Measurements from ENCODE around the gene PCSK5. TPM values are rescaled to one million over a fixed set of nuclear protein-coding genes. Genes with fewer than 3 reads are reported as not detected.
A peak's percentile ranks its signal among the peaks of the same experiment; 100 is the strongest.

Gene PCSK5
- total RNA-seq, 8 experiments from 2014 or later, result 1.8 to 21.4 (median 4.9) TPM

GRCh38 chr9:76341616-76342015 lies 451.1 kb downstream of the PCSK5 start:
- Histone ChIP-seq H3K4me1 (replicated peaks in 1 of 2) (no peaks in the 10 kb centered on the region), H3K27ac (no peak overlapping the region), H3K4me3 (no peak overlapping the region)
- 0 to 100% (median 100%) methylated on average over 1 of the region's 1 CpG; no CpG with 5 or more reads in 4 of the 10 experiments for WGBS, 10 experiments
- ATAC-seq (replicated peaks in 6 of 8), result no peak
- in situ Hi-C loops (cut with MboI; ENCODE audit: low pct_unique_long_range_greater_than_20kb in 2 of 9, low sequenced_read_pairs in 9 of 9, unreplicated experiment in 9 of 9), result no loop called here

- ATAC-seq (replicated peaks in 6 of 8), result no peak
- no peak overlapping the region for H3K27ac ChIP-seq
- WGBS, 10 experiments, result 0 to 83% (median 50%) methylated on average over 1 of the region's 1 CpG; no CpG with 5 or more reads in 2 of the 10 experiments
- in situ Hi-C loops (cut with MboI; ENCODE audit: low pct_unique_long_range_greater_than_20kb in 2 of 9, low sequenced_read_pairs in 9 of 9, unreplicated experiment in 9 of 9), result no loop called here
- no peaks in the 10 kb centered on the region for H3K4me1 ChIP-seq (replicated peaks in 1 of 2)
- no peak overlapping the region for H3K4me3 ChIP-seq
Observed at GRCh38 chr9:76342201-76342600, 451.7 kb downstream of the PCSK5 start.

GRCh38 chr9:76342858-76343257 lies 452.4 kb downstream of the PCSK5 start:
- H3K4me3 ChIP-seq, result no peak overlapping the region
- no peaks in the 10 kb centered on the region for H3K4me1 ChIP-seq (replicated peaks in 1 of 2)
- H3K27ac ChIP-seq, result no peak overlapping the region
- in situ Hi-C loops (cut with MboI; ENCODE audit: low pct_unique_long_range_greater_than_20kb in 2 of 9, low sequenced_read_pairs in 9 of 9, unreplicated experiment in 9 of 9), result no loop called here
- no peak for ATAC-seq (replicated peaks in 6 of 8)
- 40 to 90% (median 80%) methylated on average over 1 to 2 of the region's 2 CpGs; no CpG with 5 or more reads in 5 of the 10 experiments for WGBS, 10 experiments

- H3K4me1 ChIP-seq (replicated peaks in 1 of 2), result no peaks in the 10 kb centered on the region
- in situ Hi-C loops (cut with MboI; ENCODE audit: low pct_unique_long_range_greater_than_20kb in 2 of 9, low sequenced_read_pairs in 9 of 9, unreplicated experiment in 9 of 9), result no loop called here
- ATAC-seq (replicated peaks in 6 of 8), result no peak
Observed at GRCh38 chr9:76349865-76350264, 459.4 kb downstream of the PCSK5 start.

GRCh38 chr9:76351006-76351405 lies 460.5 kb downstream of the PCSK5 start:
- no peak overlapping the region for H3K4me3 ChIP-seq
- in situ Hi-C loops (cut with MboI; ENCODE audit: low pct_unique_long_range_greater_than_20kb in 2 of 9, low sequenced_read_pairs in 9 of 9, unreplicated experiment in 9 of 9), result no loop called here
- 0 to 74% (median 35%) methylated on average over 1 to 3 of the region's 3 CpGs; no CpG with 5 or more reads in 3 of the 10 experiments for WGBS, 10 experiments
- no peak for ATAC-seq (replicated peaks in 6 of 8)
- H3K27ac ChIP-seq, result no peak overlapping the region
- H3K4me1 ChIP-seq (replicated peaks in 1 of 2), result peaks cover 0 to 2% of the 10 kb centered on the region in 2 donors

More at GRCh38 chr9:76349865-76350264, 459.4 kb downstream of the PCSK5 start:
- 0 to 60% (median 34%) methylated on average over 1 of the region's 1 CpG; no CpG with 5 or more reads in 4 of the 10 experiments for WGBS, 10 experiments
- Histone ChIP-seq H3K4me3 (no peak overlapping the region), H3K27ac (no peak overlapping the region)

GRCh38 chr9:76352026-76352620 lies 461.6 kb downstream of the PCSK5 start:
- H3K4me3 ChIP-seq, result no peak overlapping the region
- ATAC-seq (replicated peaks in 6 of 8), result no peak
- no peak overlapping the region for H3K27ac ChIP-seq
- 0 to 86% (median 73%) methylated on average over 1 to 4 of the region's 4 CpGs; no CpG with 5 or more reads in 2 of the 10 experiments for WGBS, 10 experiments
- peaks cover 0 to 7% of the 10 kb centered on the region in 2 donors for H3K4me1 ChIP-seq (replicated peaks in 1 of 2)
- in situ Hi-C loops (cut with MboI; ENCODE audit: low pct_unique_long_range_greater_than_20kb in 2 of 9, low sequenced_read_pairs in 9 of 9, unreplicated experiment in 9 of 9), result no loop called here

GRCh38 chr9:76353280-76353679 lies 462.8 kb downstream of the PCSK5 start:
- ATAC-seq (replicated peaks in 6 of 8), result peak in 1 of 8 experiments; percentile 44
- Histone ChIP-seq H3K4me3 (no peak overlapping the region), H3K4me1 (replicated peaks in 1 of 2) (peaks cover 0 to 7% of the 10 kb centered on the region in 2 donors), H3K27ac (no peak overlapping the region)
- 19 to 83% (median 54%) methylated on average over 1 to 5 of the region's 5 CpGs; no CpG with 5 or more reads in 2 of the 10 experiments for WGBS, 10 experiments
- in situ Hi-C loops (cut with MboI; ENCODE audit: low pct_unique_long_range_greater_than_20kb in 2 of 9, low sequenced_read_pairs in 9 of 9, unreplicated experiment in 9 of 9), result no loop called here

- Histone ChIP-seq H3K4me3 (no peak overlapping the region), H3K27ac (no peak overlapping the region), H3K4me1 (replicated peaks in 1 of 2) (peaks cover 0 to 7% of the 10 kb centered on the region in 2 donors)
- in situ Hi-C loops (cut with MboI; ENCODE audit: low pct_unique_long_range_greater_than_20kb in 2 of 9, low sequenced_read_pairs in 9 of 9, unreplicated experiment in 9 of 9), result no loop called here
- WGBS, 10 experiments, result 20 to 100% (median 93%) methylated on average over 2 to 3 of the region's 3 CpGs; no CpG with 5 or more reads in 6 of the 10 experiments
- ATAC-seq (replicated peaks in 6 of 8), result no peak
Observed at GRCh38 chr9:76354221-76354620, 463.7 kb downstream of the PCSK5 start.

GRCh38 chr9:76355886-76356285 lies 465.4 kb downstream of the PCSK5 start:
- H3K4me1 ChIP-seq (replicated peaks in 1 of 2), result peaks cover 0 to 7% of the 10 kb centered on the region in 2 donors
- no peak overlapping the region for H3K27ac ChIP-seq
- H3K4me3 ChIP-seq, result no peak overlapping the region
- 28 to 84% (median 65%) methylated on average over 2 to 6 of the region's 6 CpGs; no CpG with 5 or more reads in 5 of the 10 experiments for WGBS, 10 experiments
- ATAC-seq (replicated peaks in 6 of 8), result no peak
- in situ Hi-C loops (cut with MboI; ENCODE audit: low pct_unique_long_range_greater_than_20kb in 2 of 9, low sequenced_read_pairs in 9 of 9, unreplicated experiment in 9 of 9), result no loop called here

- in situ Hi-C loops (cut with MboI; ENCODE audit: low pct_unique_long_range_greater_than_20kb in 2 of 9, low sequenced_read_pairs in 9 of 9, unreplicated experiment in 9 of 9), result no loop called here
- no peak overlapping the region for H3K27ac ChIP-seq
- peaks cover 0 to 7% of the 10 kb centered on the region in 2 donors for H3K4me1 ChIP-seq (replicated peaks in 1 of 2)
- WGBS, 10 experiments, result 0 to 86% (median 82%) methylated on average over 1 of the region's 1 CpG; no CpG with 5 or more reads in 4 of the 10 experiments
- ATAC-seq (replicated peaks in 6 of 8), result no peak
- no peak overlapping the region for H3K4me3 ChIP-seq
Observed at GRCh38 chr9:76357555-76357954, 467.1 kb downstream of the PCSK5 start.

GRCh38 chr9:76358628-76359280 lies 468.3 kb downstream of the PCSK5 start:
- no peak overlapping the region for H3K27ac ChIP-seq
- H3K4me1 ChIP-seq (replicated peaks in 1 of 2), result peaks cover 0 to 7% of the 10 kb centered on the region in 2 donors
- ATAC-seq (replicated peaks in 6 of 8), result no peak
- in situ Hi-C loops (cut with MboI; ENCODE audit: low pct_unique_long_range_greater_than_20kb in 2 of 9, low sequenced_read_pairs in 9 of 9, unreplicated experiment in 9 of 9), result no loop called here
- WGBS, 10 experiments, result 48 to 100% (median 87%) methylated on average over 1 to 8 of the region's 10 CpGs
- no peak overlapping the region for H3K4me3 ChIP-seq

GRCh38 chr9:76359365-76359764 lies 468.9 kb downstream of the PCSK5 start:
- Histone ChIP-seq H3K27ac (no peak overlapping the region), H3K4me3 (no peak overlapping the region), H3K4me1 (replicated peaks in 1 of 2) (peaks cover 0 to 7% of the 10 kb centered on the region in 2 donors)
- in situ Hi-C loops (cut with MboI; ENCODE audit: low pct_unique_long_range_greater_than_20kb in 2 of 9, low sequenced_read_pairs in 9 of 9, unreplicated experiment in 9 of 9), result no loop called here
- WGBS, 10 experiments, result 31 to 100% (median 84%) methylated on average over 1 to 4 of the region's 4 CpGs
- ATAC-seq (replicated peaks in 6 of 8), result no peak

- 40 to 100% (median 78%) methylated on average over 1 to 2 of the region's 2 CpGs for WGBS, 10 experiments
- Histone ChIP-seq H3K4me3 (no peak overlapping the region), H3K27ac (no peak overlapping the region), H3K4me1 (replicated peaks in 1 of 2) (peaks cover 0 to 7% of the 10 kb centered on the region in 2 donors)
- in situ Hi-C loops (cut with MboI; ENCODE audit: low pct_unique_long_range_greater_than_20kb in 2 of 9, low sequenced_read_pairs in 9 of 9, unreplicated experiment in 9 of 9), result no loop called here
- no peak for ATAC-seq (replicated peaks in 6 of 8)
Observed at GRCh38 chr9:76359766-76360165, 469.3 kb downstream of the PCSK5 start.

Data from motor neuron (in vitro differentiated cells).